Glutamatergic neuron (in vitro differentiated cells): ENCODE data around the gene ZBTB7A. TPM values are rescaled to one million over a fixed set of nuclear protein-coding genes. Genes with fewer than 3 reads are reported as not detected.

Experiments
- DNase-seq: peaks from one replicate; pipeline ENCODE4 v3.0.0; 2022
- H3K27ac Mint-ChIP-seq: one replicate; pipeline ENCODE4 v1.8.0; 2020; ENCODE audit warnings: mild to moderate bottlenecking, mixed read lengths, inconsistent platforms; ENCODE audit not compliant: unreplicated experiment
- H3K27me3 Mint-ChIP-seq: one replicate; pipeline ENCODE4 v1.8.0; 2020; ENCODE audit warnings: mild to moderate bottlenecking, moderate library complexity, mixed read lengths, inconsistent platforms; ENCODE audit not compliant: unreplicated experiment
- H3K36me3 Mint-ChIP-seq: one replicate; pipeline ENCODE4 v1.8.0; 2020; ENCODE audit warnings: mild to moderate bottlenecking, mixed read lengths, inconsistent platforms; ENCODE audit not compliant: unreplicated experiment
- H3K4me1 Mint-ChIP-seq: one replicate; pipeline ENCODE4 v1.8.0; 2020; ENCODE audit warnings: mild to moderate bottlenecking, low read depth, mixed read lengths, inconsistent platforms; ENCODE audit not compliant: unreplicated experiment
- H3K4me3 Mint-ChIP-seq: one replicate; pipeline ENCODE4 v1.8.0; 2020; ENCODE audit warnings: mild to moderate bottlenecking, mixed read lengths, inconsistent platforms; ENCODE audit not compliant: unreplicated experiment
- H3K9me3 Mint-ChIP-seq: one replicate; pipeline ENCODE4 v1.8.0; 2020; ENCODE audit warnings: mild to moderate bottlenecking, moderate library complexity, mixed read lengths, inconsistent platforms; ENCODE audit not compliant: unreplicated experiment
- CTCF ChIP-seq: fragments of 200-600 bp; sonication (generic); IDR thresholded peaks from one replicate; pipeline ENCODE4 v1.5.0; 2021; ENCODE audit not compliant: partially characterized antibody, unreplicated experiment
- total RNA-seq: library from RNA; stranded (reverse); fragmentation: NEBNext Ultra II Directional; extraction: Animal tissue kit (Norgen Biotek cat#: 25700); gene quantifications from one replicate; pipeline ENCODE4 v1.2.1, GENCODE V29; 2021; ENCODE audit not compliant: unreplicated experiment

ZBTB7A gene
- total RNA-seq, 1 donor from 2014 or later, result 21.8 TPM

GRCh38 chr19:4102339-4103079 is 35.8 kb upstream of the ZBTB7A start:
- peaks cover 6% of the 10 kb centered on the region for H3K4me1 Mint-ChIP-seq
- TF ChIP-seq CTCF, result no peak
- H3K9me3 Mint-ChIP-seq, result peaks cover 2% of the 10 kb centered on the region
- no peaks in the 10 kb centered on the region for H3K36me3 Mint-ChIP-seq
- no peak for DNase-seq
- peaks cover 5% of the 10 kb centered on the region for H3K27me3 Mint-ChIP-seq
- no peak overlapping the region for H3K27ac Mint-ChIP-seq
- H3K4me3 Mint-ChIP-seq, result no peak overlapping the region

DNA sequence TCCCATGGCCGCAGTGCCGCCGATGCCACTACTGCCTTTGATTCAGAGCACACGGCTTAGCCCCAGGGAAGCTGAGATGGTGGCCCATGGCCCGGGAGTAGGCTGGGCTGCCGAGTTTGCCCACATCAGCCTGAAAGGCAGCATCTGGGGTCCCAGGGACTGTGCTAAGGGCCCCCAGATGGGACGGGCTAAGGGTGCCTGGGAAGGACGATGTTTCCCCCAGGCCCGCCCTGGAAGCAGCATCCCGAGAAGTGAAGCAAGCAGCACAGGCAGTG is 34.7 kb upstream of the ZBTB7A start:
- H3K36me3 Mint-ChIP-seq, result no peaks in the 10 kb centered on the region
- peaks cover 6% of the 10 kb centered on the region for H3K4me1 Mint-ChIP-seq
- no peak for TF ChIP-seq CTCF
- no peaks in the 10 kb centered on the region for H3K9me3 Mint-ChIP-seq
- peaks cover 2% of the 10 kb centered on the region for H3K27me3 Mint-ChIP-seq
- DNase-seq, result no peak
- no peak overlapping the region for H3K4me3 Mint-ChIP-seq
- no peak overlapping the region for H3K27ac Mint-ChIP-seq

DNA sequence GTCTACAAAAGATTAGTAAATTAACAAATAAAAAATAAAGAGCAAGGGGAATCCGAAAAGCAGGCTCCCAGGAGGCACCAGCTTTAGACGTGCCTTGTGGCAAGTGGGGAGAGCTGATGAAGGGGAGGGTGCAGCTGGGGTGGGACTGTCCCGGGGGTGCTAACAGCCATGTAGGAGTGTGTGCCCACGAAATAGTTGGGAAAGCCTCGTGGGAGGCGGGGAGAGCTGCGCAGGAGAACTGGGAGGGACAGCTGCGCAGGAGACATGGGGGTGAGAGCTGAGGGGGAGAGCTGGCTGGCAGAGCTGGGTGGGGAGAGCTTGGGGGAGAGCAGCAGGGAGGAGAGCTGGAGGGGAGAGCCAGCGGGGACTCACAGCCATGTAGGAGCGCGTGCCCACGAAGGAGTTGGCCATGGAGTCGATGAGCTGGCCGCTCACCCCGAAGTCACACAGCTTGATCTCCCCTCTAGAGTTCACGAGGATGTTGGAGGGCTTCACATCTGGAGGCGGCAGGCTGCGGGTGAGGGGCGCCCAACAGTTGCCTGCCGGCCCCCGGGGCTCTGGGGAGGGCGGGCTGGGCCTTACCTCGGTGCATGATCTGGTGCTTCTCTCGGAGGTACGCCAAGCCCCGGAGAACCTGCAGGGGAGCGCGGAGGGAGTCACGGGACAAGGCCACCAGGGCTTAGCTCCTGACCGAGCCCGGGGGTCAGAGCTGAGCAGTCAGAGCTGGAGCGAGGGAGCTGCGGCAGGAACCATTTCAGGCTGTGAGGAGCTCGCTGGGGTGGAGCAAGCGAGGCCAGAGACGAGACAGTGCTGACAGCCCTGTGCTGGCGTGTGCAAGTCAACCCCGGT is 34.2 kb upstream of the ZBTB7A start:
- peaks cover 6% of the 10 kb centered on the region for H3K4me1 Mint-ChIP-seq
- no peak overlapping the region for H3K27ac Mint-ChIP-seq
- DNase-seq, result no peak
- H3K27me3 Mint-ChIP-seq, result peaks cover 2% of the 10 kb centered on the region
- no peaks in the 10 kb centered on the region for H3K36me3 Mint-ChIP-seq
- no peaks in the 10 kb centered on the region for H3K9me3 Mint-ChIP-seq
- H3K4me3 Mint-ChIP-seq, result no peak overlapping the region
- TF ChIP-seq CTCF, result no peak

GRCh38 chr19:4099041-4099764 is 32.5 kb upstream of the ZBTB7A start:
- no peaks in the 10 kb centered on the region for H3K9me3 Mint-ChIP-seq
- no peaks in the 10 kb centered on the region for H3K36me3 Mint-ChIP-seq
- no peaks in the 10 kb centered on the region for H3K4me1 Mint-ChIP-seq
- peaks cover 2% of the 10 kb centered on the region for H3K27me3 Mint-ChIP-seq
- DNase-seq, result no peak
- H3K4me3 Mint-ChIP-seq, result no peak overlapping the region
- no peak for TF ChIP-seq CTCF
- no peak overlapping the region for H3K27ac Mint-ChIP-seq
